ENCODE data around the gene OR1L6.

- TF ChIP-seq CTCF (IDR thresholded peaks at IDR 0.05) (no peak), EP300 (IDR thresholded peaks at IDR 0.05) (no peak)
These were observed 50.0 kb downstream of the OR1L6 start for GRCh38 chr9:122791872-122792669.

All from tibial nerve (tissue), 4 donors.